NCI-H748 (cell line): ENCODE measurements around the gene SVIL.
"Not testable (repeated sequence)": the region's sequence is repeated elsewhere in the genome, so short reads cannot be mapped to it uniquely, and the experiment has no call there.

Experiments used
- DNase-seq: peaks from one replicate; lab custom pipeline; 2025; ENCODE audit not compliant: unreplicated experiment; lab: John Stamatoyannopoulos, UW

Gene SVIL

DNA sequence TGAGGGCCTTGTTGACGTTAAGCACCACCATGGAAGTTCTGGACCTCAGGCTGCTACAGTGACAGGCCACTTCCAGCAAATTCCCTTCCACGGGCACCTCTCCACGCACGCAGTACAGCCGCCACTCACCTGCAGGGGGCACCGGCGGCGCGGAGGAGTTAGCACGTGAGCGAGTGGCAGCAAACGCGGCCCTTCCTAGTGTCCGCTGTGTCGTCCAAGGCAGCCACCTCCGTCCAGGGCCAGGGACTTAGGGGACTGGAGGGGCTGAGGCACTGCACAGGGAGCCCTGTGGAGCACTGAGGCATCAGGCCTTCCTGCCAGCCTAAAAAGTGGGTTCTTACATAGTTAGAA lies 164.4 kb downstream of the SVIL start:
- DNase-seq, result no peak

DNA sequence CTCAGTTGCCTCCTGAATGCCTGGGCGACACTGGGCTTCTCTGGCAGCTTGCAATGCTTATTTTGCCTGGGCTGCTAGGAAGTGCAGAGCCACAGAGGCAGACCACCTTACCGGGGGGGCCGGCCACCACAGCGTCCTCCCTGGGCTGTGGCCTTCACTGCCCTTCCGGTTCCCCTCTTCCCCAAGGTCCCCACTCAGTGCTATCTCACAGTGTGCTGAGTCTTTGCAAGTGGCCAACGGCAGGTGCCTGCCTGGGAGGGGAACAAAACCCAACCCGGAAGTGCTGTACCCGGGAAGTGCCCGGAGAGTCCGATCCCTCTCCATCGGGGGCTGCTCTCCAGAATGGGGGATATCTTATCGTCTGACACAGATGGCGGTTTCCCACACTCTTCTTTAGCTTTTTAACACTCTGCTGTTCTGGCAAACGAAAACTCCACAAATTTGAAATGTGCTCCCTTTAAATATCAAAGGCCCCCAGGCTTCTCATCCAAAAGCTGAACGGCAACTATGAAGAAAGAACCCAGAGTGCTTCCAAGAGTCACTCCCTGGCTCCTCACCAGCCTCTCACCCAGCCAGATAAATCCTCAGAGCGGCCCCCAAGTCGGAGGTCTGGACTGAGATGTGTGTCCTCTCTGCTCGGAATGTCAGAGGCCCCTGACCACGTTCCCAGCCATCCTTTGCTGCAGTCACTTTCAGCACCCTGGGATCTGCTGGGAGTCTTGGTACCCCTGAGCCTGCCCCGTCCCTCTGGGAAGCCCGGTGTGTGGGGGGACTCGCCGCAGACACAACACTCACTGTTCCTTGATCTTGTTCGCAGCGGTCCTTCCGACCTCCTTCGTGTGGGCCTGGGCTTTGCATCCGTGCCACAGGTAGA lies 165.1 kb downstream of the SVIL start:
- DNase-seq, result no peak

DNA sequence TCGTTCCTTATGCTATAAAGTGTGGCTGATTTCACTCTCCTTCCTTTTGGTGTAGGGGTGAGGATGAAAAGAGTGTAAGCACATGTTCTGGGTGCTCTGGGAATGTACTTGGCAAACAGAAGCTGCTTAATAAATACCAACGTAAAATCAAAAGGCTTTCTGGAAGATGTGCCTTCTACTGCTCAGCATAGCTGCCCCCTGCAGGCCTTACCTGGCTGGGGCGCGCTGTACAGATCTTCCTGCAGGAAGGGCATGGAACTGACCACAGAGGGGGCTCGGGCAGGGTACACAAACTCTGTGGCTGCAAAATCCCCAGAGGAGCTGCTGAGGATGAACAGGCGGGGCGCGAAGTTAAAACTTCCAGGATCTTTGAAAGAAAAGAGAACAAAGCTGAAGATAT lies 169.4 kb downstream of the SVIL start:
- no peak for DNase-seq

DNA sequence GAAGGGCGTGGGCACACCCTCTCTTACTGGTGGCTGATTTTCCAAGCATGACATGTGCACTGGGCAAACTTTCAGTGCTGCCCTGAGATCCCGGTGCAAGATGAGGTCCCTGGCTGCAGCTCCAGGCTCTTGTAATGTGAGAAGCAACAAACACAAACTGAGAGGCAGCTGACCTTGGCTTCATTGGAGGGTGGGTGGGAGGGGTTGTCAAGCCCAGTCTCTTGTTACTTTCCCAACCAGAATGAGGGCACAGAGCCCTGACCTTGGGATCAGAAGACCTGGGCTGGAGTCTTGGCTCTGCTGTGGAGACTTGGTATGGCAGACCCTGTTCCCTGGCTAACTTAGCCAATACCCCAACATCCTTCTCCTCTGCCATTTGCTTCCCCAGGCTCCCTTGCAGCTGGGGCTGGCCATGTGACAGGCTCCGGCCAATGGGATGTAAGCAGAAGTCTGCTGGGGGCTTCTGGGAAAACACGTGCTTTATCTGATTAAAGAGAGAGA lies 170.1 kb downstream of the SVIL start:
- DNase-seq, result not testable (repeated sequence)

DNA sequence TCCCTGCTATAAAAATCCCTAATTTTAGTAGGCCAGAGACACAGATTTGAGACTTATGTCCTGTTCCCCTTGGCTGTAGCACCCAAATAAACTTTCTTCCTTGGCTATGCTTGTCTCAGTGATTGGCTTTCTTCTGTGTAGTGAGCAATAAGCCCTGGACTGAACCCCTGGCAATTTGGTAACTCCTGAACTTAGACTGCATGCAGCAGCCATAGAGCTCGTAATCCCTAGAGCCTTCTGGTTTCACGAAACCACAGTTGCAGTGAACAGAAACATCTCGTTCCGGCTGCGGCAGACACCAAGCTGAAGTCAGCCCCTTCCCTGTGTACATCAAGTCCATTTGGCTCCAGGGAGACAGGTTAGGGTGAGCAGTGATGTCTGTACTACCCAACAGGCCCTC lies 173.7 kb downstream of the SVIL start:
- no peak for DNase-seq

DNA sequence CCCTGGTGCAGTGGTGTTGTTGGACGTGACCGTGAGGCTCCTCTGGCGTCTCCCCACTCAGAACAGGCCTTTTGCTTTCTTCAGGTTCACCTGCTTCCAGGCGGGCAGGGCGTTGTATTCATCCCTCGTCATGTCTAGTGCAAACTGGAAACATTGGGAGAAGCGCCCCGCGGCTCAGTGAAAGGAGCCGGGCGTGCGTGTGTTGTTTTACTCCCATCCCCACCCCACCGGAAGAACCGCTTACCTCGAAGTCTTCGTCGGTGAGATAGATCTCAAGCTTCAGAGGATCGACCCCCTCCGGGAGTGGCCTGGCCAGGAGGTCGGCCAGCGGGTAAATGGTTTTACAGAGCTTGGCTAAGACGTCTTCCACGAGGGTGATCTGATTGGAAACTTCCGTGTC lies 176.6 kb downstream of the SVIL start:
- not testable (repeated sequence) for DNase-seq

DNA sequence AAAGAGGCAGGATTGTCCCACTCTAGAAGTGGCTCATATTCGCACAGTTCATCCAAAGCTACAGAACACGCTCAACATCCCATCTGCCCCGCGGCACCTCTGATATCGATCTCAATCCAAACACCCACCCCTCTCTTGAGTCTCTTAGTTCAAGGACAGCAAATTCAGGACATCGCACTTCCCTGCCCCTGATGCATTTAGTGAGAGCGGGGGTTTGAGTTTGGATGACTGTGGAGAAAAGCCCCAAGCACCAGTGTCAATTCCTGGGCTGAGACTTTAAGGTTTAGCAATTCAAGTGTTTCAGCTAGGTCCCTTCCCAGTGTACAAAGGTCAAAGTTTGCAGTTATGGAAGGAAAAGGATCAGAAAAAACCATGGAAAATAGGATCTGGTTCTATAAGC lies 179.7 kb downstream of the SVIL start:
- no peak for DNase-seq

DNA sequence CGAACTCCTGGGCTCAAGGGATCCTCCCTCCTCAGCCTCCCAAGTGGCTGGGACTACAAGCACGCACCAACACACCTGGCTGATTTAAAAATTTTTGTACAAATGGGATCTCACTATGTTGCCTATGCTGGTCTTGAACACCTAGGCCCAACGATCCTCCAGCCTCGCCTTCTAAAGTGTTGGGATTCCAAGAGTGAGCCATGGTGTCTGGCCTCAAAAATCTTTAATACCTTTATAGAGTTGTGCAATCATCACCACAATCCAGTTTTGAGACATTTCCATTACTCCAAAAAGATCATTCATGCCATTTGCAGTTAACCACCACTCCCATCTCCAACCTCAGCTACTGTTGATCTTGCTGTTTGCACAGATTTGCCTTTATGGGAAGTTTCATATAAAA lies 180.5 kb downstream of the SVIL start:
- no peak for DNase-seq

DNA sequence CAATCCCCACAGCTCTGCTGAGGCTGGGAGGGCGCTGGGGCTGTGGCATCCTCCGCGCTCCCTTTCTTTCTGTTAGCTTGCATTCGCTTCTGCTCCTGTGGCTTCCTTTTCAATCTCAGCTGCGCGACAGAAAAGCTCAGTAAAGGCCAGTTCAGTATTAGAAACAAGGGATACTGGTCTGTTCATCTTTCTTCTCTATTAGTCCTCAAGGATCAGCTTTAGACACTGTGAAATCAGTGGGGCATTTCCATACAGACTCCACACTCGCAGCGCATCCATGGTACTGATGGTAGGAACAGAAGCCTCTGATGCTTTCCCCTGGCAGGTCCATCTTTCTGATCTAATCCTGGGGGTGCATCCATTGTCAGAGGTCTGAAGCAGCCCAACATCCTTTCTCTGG lies 182.2 kb downstream of the SVIL start:
- no peak for DNase-seq

DNA sequence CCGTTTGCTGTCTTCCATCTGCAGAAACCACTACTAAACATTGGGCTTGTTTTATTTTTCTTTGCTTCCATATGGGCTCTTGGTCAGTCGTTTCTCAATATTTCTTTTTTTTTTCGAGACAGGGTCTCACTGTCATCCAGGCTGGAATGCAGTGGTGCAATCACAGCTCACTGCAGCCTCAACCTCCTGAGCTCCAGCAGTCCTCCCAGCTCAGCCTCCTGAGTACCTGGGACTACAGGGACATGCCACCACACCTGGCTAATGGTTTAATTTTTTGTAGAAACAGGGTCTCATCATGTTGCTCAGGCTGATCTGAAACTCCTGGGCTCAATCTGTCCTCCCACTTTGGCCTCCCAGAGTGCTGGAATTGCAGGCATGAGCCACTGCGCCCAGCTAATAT lies 182.8 kb downstream of the SVIL start:
- no peak for DNase-seq

DNA sequence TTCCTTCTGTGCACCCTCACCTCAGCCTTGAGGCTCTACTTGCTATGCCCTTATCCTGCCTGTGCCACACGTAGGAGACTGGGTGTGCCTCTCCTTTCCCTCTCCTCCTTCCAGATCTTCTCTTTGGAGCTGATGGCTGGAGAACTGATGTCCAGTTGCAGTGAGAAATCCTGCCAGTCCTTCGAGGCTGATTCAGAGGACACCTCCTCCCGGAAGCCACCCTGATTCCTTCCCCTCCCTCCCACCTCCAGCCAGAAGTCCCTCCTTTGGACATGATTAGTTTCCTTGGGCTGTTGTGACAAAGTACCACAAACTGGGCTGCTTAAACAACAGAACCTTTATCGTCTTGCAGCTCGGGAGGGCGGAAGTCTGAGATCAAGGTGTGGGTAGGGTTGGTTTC lies 184.4 kb downstream of the SVIL start:
- DNase-seq, result no peak

DNA sequence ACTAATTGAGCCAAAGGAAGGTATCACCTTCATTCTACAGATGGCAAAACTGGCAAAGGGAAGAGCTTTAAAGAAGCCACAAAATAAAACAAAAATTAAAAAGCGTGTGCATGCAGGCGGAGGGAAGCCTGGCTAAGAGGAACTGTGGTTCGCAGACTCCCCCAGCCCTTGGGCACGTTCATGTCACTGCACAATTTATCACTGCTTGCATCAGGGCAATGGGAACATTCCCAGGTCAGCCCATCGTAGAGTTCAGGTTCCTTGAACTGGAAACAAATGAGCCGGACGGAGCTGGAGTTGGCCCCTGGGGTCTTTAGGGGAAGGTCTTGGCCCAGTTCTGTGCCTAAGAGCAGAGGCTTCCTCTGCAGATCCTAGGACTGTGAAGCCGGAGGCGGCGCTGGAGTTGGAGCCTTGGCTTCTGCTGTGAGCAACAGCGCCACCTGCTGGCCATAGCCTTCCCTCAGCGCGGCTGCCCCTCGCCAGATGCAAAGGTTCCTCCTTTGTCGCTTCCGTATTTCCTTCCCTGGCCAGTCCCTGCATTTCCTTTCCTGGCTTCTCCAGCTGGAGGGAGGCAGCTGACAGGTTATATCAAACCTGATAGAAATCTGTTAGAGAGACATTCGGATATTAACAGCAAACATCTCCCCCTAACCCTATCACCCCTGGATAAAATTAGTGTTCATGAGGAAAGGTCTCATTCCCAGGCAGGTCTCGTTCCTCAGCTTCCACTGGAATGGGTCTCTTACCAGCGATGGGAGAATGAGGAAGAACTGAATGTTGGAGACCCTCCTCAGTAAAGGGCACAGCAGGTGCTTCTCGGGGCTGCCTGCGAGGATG lies 185.8 kb downstream of the SVIL start:
- peak; percentile 45 for DNase-seq

DNA sequence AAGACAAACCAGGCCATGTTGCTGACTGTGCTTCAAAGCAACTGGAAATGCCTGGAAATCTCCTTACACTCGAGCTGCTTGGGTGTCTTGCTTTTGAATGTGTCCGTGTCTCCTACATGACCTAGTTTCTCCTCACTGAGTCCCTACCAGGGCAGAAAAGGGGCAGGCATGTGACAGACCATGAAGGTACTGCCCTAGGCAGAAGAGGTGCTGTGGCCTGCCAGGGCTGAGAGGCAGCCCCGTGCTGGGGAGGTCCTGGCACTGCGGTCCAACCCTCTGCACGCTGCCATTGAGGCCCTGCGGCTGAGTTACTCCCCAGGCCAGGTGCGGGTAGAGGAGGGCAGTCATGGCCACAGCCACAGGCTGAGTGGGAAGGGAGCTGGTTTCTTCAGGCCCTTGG lies 186.6 kb downstream of the SVIL start:
- DNase-seq, result no peak

DNA sequence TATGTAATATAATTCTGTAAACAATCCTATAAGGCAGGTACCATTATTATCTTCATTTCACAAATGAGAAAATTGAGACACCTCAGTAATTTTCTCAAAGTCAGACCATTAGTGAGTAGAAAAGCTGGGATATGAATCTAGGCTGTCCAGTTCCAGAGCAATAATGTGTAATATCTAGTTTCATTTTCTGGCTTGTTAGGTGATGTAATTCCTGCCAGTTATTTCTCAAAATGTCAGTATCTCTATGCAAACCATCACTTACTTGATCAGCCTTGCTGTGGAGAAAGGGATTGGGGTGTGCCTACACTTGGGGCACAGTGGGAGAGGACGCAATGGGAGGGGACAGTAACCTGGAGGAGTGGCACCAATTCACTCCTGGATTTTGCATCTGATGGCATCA lies 188.4 kb downstream of the SVIL start:
- no peak for DNase-seq

DNA sequence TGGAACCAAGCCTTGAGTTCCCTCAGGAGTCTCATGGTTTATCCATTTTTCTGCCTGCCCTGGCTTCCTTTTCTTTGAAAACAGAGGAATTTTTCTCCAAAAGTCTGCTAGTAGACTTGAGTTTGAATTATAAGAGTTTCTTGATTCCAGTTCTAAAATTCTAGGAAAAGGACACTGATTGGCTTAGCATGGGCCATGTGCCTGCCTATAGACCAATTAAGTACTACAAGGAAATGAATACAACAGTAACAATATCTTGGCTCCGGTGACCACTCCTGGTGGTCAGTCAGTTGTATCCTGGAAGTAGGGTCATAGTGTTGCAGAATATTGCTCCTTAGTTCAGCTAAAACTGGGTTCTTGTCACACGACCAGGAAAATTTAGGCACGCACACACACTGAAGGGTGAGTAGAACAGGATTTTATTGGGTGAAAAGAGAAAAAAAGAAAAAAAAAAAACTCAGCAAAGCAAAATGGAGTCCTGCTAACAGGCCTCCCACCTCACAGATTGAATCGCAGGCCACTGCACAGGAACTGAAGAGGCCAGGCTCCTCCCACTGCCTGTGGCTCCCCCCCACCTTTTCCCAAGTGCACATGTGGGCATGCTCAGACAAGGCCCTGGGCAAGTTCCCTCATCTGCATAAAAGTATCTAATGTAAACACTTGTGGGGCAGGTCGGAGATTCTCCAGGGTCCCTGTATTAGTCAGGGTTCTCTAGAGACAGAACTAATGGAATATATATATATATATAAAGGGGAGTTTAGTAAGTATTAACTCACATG lies 190.8 kb downstream of the SVIL start:
- no peak for DNase-seq

DNA sequence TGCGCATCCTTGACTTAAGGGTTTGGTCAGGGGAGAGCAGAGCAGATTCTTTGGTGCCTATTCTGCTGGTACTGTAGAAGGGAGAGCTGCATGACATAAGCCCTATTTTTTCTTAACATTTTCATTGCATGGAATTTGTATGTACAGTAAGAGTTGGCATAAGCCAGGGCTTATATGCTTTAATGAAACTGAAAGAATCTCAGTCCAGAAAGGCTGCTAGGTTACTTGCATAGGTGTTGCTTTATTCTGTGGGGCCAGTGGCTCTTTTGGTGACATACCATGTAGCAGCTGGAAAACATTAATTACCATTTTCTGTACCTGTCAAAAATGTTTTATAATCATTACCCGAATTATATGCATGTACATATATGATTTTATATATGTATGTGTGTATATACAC lies 193.8 kb downstream of the SVIL start:
- no peak for DNase-seq

DNA sequence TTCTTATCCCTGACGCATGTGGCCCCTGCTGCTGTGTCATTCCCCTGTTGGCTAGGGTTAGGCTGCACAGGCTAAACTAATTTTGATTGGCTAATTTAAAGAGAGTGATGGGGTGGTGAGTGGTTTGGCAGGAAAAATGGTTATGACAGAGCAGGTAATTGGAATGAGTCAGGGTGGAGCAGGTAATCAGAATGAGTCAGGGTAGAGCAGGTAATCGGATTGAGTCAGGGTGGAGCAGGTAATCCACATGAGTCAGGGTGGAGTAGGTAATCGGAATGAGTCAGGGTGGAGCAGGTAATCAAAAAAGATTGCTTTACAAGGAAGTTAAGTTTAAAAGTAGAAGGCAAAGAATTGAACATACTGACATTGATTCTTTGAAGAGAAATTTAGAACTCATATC lies 195.8 kb downstream of the SVIL start:
- DNase-seq, result not testable (repeated sequence)

DNA sequence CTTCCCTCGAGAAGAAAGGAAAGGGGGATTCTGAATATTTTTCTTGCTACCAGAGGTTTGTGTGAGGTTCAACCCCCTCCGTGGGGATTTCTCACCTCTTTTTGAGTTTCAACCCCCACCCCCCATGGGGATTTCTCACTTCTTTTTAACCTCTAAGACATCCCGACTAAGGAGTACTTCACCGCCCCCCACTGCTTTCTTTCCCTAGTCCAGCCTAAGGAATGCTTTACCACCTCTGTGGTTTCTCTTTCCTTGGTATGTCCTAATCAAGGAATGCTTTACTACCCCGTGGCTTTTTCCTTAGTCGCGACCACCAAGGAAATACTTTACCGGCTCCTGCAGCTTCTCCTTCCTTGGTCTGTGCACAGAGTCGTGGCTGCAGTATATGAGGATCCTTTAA lies 196.5 kb downstream of the SVIL start:
- no peak for DNase-seq

DNA sequence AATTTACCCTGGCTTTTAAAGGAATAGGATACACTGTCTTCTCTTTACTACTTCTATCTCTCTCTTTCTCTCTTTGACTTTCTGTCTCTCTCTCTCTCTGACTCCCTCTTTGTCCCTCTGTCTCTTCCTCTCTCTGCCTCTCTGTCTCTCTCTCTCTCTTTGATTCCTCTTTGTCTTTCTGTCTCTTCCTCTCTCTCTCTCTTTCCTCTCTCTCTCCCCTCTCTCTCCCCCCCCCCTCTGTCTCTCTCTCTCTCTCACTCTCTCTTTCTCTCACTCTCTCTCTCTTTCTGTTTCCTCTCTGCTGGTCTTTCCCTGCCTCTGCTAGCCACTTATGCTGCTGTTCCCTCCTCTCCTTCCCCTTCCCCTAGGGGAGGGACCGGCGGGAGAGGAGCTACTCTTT lies 196.9 kb downstream of the SVIL start:
- DNase-seq, result no peak

DNA sequence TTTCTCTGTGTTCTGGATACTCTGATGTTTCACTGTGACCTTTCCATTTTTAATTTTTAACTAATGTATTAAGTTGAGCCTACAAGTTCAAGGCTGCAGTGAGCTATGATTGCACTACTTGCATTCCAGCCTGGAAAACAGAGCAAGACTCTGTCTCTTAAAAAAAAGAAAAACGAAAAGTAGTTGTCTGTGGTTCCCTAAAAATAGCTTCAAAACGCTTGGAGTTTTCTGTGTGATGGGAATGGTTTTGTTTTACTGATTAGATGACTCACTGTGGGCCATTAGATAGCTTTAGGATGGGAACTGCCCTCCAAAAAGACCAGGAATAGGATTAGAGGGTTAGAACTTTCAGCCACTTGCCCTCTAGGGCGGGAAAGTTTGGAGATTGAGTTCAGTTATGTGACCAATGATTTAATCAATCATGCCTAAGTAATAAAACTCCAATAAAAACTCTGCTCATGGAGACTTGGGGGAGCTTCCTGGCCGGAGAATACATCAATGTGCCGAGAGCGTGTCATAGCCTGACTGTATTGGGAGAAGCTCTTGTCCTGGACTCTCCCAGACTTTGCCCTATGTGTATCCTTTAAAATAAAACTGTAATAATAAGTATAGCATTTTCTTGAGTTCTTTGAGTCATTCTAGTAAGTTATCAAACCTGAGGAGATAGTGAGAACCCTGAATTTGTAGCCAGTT lies 198.8 kb downstream of the SVIL start:
- no peak for DNase-seq

DNA sequence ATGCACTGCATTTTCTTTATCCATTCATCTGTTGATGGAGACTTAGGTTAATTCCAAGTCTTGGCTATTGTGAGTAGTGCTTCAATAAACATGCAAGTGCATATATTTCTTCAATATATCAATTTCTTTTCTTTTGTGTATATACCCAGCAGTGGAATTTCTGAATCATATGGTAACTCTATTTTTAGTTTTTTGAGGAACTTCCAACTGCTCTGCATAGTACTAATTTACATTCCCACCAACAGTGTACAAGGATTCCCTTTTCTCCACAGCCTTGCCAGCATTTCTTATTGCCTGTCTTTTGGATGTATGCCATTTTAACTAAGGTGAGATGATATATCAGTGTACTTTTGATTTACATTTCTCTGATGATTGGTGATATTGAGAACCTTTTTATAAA lies 200.7 kb downstream of the SVIL start:
- no peak for DNase-seq
